Measurements from ENCODE around the gene PHIP.

PHIP gene

DNA sequence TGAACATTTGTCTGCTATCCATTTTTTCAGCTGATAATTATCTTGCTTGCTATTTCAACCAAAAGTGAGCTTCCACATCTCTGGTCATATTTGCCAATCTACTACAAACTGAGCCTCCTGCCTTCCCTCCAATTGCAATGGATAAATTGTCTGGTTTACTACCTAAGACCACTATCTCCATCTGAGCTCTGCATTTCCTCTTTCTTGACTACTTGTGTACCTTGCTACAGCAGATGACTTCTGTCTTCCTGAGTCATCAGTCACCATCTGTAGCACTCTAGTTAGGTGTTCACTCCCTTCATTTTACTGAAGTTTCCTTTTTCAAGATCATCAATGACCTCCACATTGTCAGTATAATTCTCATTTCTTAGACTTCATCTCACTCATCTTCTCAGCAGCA is 33.5 kb upstream of the PHIP start:
- Histone ChIP-seq H3K36me3 (ENCODE audit: control insufficient read depth in 2 of 2, insufficient read depth in 1 of 2, low read length in 2 of 2) (no peaks in the 10 kb centered on the region), H3K4me3 (ENCODE audit: low read depth, low read length) (no peak overlapping the region), H3K4me1 (ENCODE audit: control insufficient read depth, insufficient read depth, low read length) (0 out of 2 replicates have a peak, but pooled peaks cover 2% of the 10 kb centered on the region), H3K27ac (ENCODE audit: extremely low read depth, low read depth, low read length) (no peak overlapping the region), H3K9me3 (ENCODE audit: control insufficient read depth, insufficient read depth, low read depth, low read length) (no peaks in the 10 kb centered on the region)
- ChIA-PET CTCF (interaction anchor here (0.6 kb wide), 1 partner anchor 15 kb away, joined by 3 read pairs; no protein-coding TSS in a partner anchor), POLR2A (no interaction called here)
- TF ChIP-seq TSHZ1 (tag by site-specific recombination; IDR thresholded peaks at IDR 0.05; ENCODE audit: borderline replicate concordance) = no peak
- no peak for TF ChIP-seq ZNF2 (tag by site-specific recombination; IDR thresholded peaks at IDR 0.05)
- no peak for TF ChIP-seq ZNF155 (tag by site-specific recombination; IDR thresholded peaks at IDR 0.05)
- TF ChIP-seq ZBTB8A (tag by site-specific recombination; IDR thresholded peaks at IDR 0.05) = no peak
- no peak for TF ChIP-seq BCL11B (tag by site-specific recombination; IDR thresholded peaks at IDR 0.05; ENCODE audit: low read depth)
- no peak for TF ChIP-seq ZNF561 (tag by site-specific recombination; IDR thresholded peaks at IDR 0.05; ENCODE audit: borderline replicate concordance)
- no peak for TF ChIP-seq ZBTB21 (tag by site-specific recombination; IDR thresholded peaks at IDR 0.05)
- TF ChIP-seq ZNF146 (tag by site-specific recombination; IDR thresholded peaks at IDR 0.05) = no peak
- no peak for TF ChIP-seq ZNF624 (tag by site-specific recombination; IDR thresholded peaks at IDR 0.05)
- TF ChIP-seq ZNF629 (tag by site-specific recombination; IDR thresholded peaks at IDR 0.05) = no peak
- TF ChIP-seq, protein P1, sequence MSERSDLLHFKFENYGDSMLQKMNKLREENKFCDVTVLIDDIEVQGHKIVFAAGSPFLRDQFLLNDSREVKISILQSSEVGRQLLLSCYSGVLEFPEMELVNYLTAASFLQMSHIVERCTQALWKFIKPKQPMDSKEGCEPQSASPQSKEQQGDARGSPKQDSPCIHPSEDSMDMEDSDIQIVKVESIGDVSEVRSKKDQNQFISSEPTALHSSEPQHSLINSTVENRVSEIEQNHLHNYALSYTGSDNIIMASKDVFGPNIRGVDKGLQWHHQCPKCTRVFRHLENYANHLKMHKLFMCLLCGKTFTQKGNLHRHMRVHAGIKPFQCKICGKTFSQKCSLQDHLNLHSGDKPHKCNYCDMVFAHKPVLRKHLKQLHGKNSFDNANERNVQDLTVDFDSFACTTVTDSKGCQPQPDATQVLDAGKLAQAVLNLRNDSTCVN (tag by site-specific recombination; optimal IDR thresholded peaks at IDR 0.05) = no peak
- no peak for TF ChIP-seq ZNF555 (tag by site-specific recombination; conservative IDR thresholded peaks at IDR 0.05)
- TF ChIP-seq ZFP3 (tag by site-specific recombination; IDR thresholded peaks at IDR 0.05; ENCODE audit: low read depth) = no peak
- no peak for TF ChIP-seq ZNF514 (tag by site-specific recombination; IDR thresholded peaks at IDR 0.05)
- TF ChIP-seq PRDM1 (tag by site-specific recombination; IDR thresholded peaks at IDR 0.05) = no peak
- no peak for TF ChIP-seq ZBTB10 (tag by site-specific recombination; IDR thresholded peaks at IDR 0.05)

DNA sequence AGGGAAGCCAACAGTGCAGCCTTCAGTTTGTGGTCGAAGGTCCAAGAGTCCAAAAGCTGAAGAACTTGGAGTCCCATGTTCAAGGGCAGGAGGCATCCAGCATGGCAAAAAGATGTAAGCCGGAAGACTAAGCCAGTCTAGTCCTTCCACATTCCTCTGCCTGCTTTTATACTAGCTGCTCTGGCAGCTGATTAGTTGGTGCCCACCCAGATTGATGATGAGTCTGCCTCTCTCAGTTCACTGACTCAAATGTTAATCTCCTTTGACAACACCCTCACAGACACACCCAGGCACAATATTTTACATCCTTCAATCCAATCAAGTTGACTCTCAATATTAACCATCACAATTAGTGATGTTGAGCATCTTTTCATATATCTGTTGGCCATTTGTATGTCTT is 23.1 kb upstream of the PHIP start:
- Histone ChIP-seq H3K27ac (ENCODE audit: extremely low read depth, low read depth, low read length) (no peak overlapping the region), H3K36me3 (ENCODE audit: control insufficient read depth in 2 of 2, insufficient read depth in 1 of 2, low read length in 2 of 2) (no peaks in the 10 kb centered on the region), H3K9me3 (ENCODE audit: control insufficient read depth, insufficient read depth, low read depth, low read length) (no peaks in the 10 kb centered on the region), H3K4me1 (ENCODE audit: control insufficient read depth, insufficient read depth, low read length) (no peaks in the 10 kb centered on the region), H3K4me3 (ENCODE audit: low read depth, low read length) (no peak overlapping the region)
- POLR2A ChIA-PET = no interaction called here
- CTCF ChIA-PET = no interaction called here
- TF ChIP-seq ZNF747 (tag by site-specific recombination; IDR thresholded peaks at IDR 0.05) = no peak
- TF ChIP-seq WT1 (tag by site-specific recombination; IDR thresholded peaks at IDR 0.05) = no peak
- no peak for TF ChIP-seq ZNF544 (tag by site-specific recombination; IDR thresholded peaks at IDR 0.05)
- TF ChIP-seq ZNF777 (tag by site-specific recombination; IDR thresholded peaks at IDR 0.05; ENCODE audit: borderline replicate concordance) = no peak
- no peak for TF ChIP-seq ZNF292 (tag by site-specific recombination; IDR thresholded peaks at IDR 0.05; ENCODE audit: borderline replicate concordance, low read depth)
- TF ChIP-seq MZF1 (tag by site-specific recombination; IDR thresholded peaks at IDR 0.05; ENCODE audit: borderline replicate concordance) = no peak
- TF ChIP-seq ZNF335 (tag by site-specific recombination; conservative IDR thresholded peaks at IDR 0.05) = no peak
- no peak for TF ChIP-seq ZBTB17 (tag by site-specific recombination; IDR thresholded peaks at IDR 0.05)
- TF ChIP-seq KLF1 (tag by site-specific recombination; IDR thresholded peaks at IDR 0.05) = no peak
- no peak for TF ChIP-seq ZNF610 (tag by site-specific recombination; IDR thresholded peaks at IDR 0.05; ENCODE audit: borderline replicate concordance)
- TF ChIP-seq, protein P2, sequence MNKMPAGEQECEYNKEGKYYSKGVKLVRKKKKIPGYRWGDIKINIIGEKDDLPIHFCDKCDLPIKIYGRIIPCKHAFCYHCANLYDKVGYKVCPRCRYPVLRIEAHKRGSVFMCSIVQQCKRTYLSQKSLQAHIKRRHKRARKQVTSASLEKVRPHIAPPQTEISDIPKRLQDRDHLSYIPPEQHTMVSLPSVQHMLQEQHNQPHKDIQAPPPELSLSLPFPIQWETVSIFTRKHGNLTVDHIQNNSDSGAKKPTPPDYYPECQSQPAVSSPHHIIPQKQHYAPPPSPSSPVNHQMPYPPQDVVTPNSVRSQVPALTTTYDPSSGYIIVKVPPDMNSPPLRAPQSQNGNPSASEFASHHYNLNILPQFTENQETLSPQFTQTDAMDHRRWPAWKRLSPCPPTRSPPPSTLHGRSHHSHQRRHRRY (tag by site-specific recombination; IDR thresholded peaks at IDR 0.05) = no peak
- TF ChIP-seq ZNF488 (tag by site-specific recombination; IDR thresholded peaks at IDR 0.05) = no peak
- TF ChIP-seq ZNF366 (tag by site-specific recombination; conservative IDR thresholded peaks at IDR 0.05) = no peak

Measured in HEK293 (cell line).